Amygdala (tissue), 56 donors: ENCODE results near the gene FMN2.

ENCODE experiments used
- DNase-seq, 56 donors: peaks; one replicate each; lab custom pipeline; 2025; lab: John Stamatoyannopoulos, UW

The FMN2 gene

DNA sequence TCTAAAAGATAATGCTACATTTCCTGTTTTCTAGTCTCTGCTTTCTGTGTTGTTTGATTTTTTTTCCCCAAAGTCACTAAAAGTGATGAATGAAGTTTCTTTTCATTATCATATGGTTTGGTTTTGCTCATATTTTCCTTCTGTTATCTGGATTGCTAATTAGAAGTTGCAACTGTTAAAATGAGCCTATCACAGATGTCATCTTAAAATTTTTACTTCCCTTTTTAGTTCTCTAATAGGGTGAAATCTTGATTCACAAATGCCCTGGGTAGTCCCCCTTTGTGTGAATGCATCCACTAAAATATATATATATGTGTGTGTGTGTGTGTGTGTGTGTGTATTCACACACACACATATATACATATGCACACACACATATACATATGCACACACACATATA lies 376.2 kb downstream of the FMN2 start:
- no peak for DNase-seq

DNA sequence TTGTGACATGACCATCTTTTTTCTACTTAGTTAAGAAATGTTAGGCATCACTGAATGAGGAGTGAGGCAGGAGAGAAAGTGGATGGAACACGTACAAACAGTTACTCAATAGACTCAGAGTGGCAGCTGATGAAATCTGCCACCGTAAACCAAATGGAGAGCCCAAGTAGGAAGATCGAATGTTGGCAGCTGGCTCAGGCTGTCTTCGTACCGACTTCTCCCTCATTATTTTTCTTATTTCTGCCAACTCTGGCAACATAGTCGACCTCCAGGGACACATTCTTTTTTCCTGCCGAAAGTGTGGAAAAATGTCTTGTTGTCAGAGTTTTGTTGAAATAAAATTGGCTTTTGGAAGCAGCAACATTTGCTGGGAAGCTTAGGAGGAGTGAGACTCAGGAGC lies 377.0 kb downstream of the FMN2 start:
- DNase-seq: peak in 1 of 56 donors; percentile 9

DNA sequence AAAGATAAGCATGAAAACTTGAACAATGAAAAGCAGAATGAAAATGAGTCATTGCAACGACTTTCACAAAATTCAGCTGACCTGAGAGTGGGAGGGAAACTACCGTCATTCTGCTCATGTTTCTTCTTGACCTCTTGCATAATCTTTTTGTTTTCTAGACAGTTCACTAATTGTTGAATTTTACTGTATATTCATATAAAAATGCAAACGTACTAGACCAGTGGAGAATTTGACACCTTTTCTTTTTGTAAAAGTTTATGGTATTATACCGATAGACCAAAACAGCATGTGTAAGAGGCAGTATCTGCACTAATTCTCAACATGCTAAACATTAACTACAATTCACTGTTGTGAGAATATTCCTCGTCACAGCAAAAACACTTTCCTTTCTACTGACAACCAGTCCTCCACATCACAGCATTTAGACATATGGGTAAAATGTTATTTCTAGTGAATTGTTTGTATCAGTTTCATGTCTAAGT lies 382.5 kb downstream of the FMN2 start:
- no peak for DNase-seq

DNA sequence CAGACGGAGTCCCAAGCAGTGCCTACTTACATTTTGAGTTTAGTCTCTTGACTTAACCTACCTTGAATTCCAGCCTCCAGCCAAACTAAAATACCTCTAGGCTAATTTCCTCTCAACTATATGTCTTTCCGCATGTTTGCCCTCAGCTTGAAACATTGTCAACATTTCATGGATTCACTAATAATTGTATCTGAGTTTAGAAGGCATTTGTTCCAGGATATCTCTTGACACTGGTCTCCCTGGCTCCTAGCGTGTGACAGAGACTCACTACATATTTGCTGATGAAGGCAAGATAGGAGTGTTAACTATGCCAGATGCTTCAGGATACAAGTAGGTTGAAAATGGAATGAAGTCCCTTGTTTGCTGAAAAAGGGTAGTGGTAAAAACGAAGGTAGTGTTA lies 384.1 kb downstream of the FMN2 start:
- no peak for DNase-seq

DNA sequence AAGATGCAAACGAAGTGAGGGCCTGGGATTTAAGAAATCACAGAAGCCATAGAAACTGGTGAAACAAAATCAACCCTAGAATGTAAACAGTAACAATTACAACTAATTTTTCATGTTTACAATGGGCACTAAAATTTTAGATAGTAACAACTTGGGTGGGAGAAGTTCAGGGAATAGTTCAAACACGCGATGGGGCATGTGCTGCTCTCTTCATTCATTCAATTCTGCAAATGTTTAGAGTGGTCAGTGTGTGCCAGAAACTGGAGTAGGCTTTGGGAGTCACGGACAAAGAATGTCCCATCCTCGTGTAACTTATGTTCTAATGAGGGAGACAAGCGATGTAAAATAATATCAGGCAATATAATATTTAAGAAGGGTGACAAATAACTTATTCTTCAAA lies 386.9 kb downstream of the FMN2 start:
- no peak for DNase-seq

DNA sequence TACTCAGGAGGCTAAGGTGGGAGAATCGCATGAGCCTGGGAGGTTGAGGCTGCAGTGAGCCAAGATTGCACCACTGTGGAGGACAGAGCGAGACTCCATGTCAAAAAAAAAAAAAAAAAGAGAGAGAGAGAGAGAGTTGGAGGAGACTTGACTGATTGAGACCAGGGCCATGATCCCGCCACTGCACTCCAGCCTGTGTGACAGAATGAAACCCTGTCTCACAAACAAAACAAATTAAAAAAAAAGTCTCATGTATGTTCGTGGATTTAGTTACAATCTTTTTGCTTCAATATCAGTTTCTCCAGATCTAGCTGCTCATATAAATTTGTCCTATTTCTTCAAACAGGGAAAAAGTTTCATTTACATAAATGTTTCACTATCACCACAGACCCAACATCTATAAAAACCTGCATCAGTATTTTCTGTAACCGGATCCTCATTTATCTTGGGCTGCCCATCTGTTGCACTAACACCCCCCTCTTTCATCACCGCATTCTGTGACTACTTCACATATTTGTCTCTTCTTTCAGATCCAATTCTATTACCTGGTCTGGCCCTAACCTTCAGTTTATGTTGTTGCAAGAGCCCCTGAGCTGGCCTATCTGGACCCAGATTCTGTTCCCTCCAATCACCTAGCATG lies 393.2 kb downstream of the FMN2 start:
- DNase-seq: no peak

DNA sequence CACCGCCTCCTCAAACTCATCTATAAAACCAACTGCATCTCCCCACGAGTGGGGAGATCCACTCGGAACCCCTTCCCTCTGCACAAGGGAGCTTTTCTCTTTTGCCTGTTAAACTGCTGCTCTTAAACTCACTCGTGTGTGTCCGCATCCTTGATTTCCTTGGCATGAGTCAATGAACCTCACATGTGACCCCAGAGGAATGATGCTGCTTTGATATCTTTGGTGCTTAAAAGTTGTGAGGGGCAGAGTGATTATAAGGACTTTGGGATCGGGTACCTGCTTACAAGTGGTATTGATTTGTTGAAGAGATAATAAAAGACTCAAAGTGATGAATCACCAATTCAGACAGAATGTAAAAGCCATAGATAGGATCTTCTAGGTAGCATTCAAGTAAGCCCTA lies 394.9 kb downstream of the FMN2 start:
- DNase-seq: no peak

DNA sequence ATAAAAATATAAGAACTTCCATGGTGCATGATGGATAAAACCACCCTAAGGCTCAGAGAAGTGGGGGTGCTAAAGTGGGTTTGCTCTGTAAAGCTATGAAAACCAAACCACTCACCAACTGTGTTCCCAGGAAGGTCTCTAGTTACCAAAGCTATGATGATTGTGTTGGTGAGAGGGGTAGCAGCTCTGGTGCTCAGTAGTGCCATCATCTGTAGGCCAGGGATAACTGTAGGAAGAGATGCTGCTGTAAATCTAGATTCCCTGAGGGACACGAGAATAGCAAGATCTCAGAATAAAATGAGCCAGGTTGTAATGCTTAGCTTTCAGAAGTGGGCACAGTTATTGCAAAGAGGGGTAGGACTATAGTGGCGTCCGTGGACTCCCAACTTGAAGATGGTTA lies 395.8 kb downstream of the FMN2 start:
- no peak for DNase-seq

DNA sequence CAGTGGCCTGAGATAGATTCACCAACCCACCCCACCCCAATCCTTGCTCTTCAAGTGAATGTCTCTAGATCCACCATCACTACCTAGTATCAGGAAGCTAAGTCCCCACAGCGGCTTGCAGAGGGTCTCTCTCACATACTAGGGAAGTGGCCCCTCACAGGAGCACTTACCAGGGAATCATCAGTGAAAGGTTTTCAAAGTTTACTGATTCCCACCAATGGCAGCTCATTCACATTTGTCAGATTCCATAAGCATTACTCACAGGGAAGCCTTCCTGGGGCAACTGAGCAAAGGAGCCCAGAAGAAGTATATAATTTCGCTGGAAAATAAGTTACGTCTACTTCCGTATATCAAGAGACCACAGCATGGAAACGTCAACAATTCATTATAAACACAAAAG lies 399.5 kb downstream of the FMN2 start:
- no peak for DNase-seq

DNA sequence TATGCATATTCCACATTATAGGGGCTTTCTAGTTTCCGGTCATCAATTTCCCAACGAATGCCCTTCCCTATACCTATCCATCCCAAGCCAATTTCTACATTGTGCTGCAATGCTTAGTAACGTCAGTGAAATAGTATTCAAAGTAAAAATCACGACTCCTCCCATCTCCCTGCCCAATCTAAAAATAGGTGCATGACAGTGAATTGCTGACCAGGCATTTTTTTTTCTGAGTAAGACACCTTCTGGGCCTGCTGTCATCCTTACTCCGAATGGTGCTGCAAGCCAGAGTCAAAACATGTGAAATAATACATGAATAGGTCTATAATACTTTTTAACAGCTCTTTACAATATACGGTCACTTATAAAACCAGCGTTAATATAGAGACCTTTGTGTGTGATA lies 400.1 kb downstream of the FMN2 start:
- no peak for DNase-seq

DNA sequence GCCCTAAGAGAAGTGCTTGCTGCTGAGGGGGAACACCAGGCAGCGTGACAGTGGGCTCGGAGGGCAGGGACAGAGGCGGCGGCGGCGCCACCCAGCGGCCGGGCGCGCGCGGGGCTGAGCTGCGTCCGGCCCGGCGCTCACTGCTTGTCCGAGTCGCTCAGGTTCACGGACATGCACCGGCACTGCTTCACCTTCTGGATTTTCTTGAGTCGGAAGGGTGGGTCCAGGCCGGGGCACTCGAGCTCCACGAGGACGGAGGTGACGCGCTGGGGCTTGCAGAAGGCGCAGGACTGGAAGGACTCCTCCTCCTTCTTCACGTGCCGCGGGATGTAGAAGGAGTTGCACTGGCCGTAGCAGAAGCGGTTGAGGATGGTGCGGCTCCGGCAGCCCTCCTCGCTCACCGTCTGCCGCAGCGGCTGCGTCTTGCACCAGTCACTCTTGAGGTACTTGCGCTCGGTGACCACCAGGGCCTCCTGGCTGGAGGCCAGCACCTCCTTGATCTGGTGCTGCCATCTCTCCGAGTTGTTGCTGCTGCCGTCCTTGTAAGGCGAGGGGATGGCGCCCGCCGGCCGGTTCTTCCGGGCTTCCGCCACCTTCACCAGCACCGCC lies 401.3 kb downstream of the FMN2 start:
- DNase-seq: peak in 4 of 56 donors; percentile 3 to 30 (median 12)

DNA sequence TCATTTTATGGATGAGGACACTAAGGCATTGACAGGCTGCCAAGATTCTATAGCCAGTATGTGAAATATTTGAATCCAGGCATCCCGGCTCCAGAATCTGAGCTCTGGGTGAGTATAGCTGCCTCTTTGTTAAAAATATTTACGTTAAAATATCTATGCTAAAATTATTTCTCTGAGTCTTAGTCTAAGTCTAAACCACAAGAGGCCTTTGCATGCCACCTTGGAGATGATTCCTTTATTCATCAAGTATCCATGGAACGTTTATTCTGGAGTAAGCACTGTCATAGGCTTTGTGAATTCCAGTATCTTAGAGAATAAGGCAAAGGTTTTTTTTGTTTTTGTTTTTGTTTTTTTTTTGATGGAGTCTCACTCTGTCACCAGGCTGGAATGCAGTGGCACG lies 403.9 kb downstream of the FMN2 start:
- no peak for DNase-seq

DNA sequence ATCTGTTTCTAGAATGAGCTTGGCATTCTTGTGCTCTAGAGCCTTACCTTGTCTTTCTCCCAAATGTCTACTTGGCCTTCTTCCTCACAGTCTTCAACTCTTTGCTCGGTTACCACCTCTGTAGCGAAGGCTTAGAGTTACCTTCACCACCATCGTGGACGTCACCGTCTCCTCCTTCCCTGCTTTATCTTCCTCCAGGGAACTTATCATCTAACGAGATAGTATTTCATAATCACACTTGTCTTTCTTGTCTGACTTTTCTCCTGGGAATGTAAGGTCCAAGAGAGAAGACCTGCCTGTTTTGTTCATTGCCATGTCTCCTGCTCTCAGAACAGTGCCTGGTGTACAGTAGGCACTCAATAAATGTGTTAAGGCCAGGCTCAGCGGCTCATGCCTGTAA lies 404.7 kb downstream of the FMN2 start:
- no peak for DNase-seq

DNA sequence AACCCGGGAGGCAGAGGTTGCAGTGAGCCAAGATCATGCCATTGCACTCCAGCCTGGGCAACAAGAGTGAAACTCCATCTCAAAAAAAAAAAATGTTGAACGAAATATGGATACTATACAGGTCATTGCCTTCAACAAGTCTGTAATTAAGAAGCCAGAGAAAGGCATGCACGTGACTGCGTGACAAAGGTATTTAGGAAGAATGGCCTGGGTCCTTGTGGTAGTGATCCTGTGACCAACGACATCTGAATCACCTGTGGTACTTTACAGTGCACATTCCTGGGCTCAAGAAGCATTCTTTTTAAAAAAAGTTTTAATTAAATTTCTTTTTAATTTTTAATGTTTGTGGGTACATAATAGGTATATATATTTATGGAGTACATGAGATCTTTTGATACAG lies 405.3 kb downstream of the FMN2 start:
- DNase-seq: no peak

DNA sequence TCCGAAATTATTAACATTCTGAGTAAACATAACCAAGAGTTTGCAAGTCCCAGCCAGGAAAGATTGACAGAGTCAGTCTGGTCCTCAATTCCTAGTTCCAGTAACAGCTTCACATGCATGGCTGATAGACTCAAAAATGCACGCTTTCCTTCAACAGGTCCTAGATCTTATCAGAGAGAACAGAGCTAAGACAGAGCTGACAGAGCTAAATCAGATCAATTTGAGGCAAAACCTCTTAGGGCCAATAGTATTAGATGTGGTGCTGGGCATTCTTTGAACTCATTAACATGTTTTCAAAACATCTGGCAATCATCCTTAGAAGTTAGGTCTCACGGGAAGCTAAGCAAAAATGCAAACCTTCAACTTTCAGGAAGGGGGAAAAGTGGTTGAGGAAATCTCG lies 406.2 kb downstream of the FMN2 start:
- DNase-seq: no peak

DNA sequence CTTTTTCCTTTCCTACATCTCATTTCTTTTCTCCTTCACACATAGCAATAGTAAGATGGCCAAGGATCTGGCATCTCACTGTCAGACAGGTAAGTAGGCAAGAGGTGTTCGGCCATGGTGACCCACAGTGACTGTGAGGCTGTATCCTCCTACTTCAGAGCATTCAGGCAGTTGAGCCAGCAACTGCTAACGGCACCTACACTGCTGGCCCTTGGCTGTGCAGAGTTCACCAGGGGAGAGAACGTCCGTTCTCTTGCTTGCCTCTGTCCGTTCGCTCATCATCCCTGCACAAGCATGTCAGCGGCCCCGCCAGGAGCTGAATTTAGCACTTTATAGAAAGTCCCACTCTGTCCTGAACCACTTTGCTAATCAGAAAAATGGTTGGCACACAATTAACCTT lies 406.7 kb downstream of the FMN2 start:
- no peak for DNase-seq

DNA sequence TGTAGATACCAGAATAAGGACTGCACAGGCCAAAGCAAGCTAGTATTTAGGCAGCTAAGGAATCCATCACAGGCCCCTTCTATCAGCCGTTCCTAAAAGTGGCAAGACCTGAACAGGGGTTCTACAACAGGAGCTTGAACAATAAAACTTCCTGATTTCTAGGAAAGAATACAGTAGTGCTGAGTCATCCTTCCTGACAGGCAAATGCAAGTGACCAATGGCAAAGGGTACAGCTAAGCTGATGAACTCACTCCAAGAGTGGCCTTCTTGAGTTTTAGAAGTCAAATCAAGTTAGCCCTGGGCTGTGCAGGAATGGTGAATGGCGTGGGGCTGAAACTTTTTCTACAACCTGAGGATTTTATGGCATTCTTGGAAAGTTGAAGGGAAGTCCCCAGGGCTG lies 407.3 kb downstream of the FMN2 start:
- DNase-seq: no peak

DNA sequence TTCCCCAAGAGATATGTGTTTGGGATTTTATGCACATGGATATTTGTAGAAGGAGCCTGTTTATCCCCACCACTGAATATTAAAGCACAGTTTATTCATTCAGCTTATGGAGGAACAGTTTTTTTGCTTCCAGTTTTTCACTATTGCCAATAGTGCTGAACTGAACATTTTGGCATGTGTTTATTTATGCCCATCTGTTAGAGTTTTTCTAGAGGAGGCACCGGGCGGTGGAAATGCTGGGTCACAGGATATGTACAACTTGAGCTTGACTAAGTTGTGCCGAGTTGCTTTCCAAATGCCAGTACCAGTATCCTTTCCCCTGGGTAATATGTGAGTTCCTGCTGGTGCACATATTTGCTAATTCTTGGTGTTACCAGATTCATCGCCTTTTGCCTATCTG lies 409.0 kb downstream of the FMN2 start:
- DNase-seq: no peak

DNA sequence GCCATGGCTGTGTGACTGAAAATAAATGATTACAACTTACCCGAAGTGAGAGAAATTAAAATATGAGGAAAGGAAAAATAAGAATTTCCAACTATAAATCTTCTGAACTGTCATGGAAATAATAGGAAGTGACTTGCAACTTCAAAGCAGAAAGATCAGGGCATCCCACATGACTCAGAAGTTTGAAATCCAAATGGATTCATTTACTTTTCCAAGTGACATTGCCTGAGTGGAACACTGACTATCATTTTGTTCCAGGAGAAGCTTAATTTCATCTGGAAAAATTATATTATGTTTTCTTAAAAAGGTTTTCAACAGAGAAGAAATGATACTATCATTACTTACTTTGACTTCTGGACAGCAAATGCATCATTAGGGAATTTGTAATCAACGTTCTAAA lies 409.4 kb downstream of the FMN2 start:
- no peak for DNase-seq

DNA sequence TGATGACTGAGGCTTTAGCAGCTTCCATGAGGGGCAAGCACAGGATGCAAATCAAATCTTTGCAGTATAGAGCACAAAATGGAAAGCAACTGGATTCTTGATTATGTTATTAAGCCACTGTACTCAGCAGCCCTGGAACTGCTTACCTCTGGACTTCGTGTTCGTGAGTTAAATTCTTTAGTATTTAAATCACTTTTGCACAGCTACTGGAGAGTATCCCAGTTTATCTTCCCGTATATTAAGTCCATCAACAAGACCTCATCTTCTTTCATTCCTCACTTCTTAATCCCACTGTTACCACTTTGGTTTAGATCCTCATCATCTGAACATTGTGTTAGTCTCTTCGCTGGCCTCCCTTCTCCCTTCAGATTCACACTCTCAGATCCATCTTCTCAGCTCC lies 411.4 kb downstream of the FMN2 start:
- no peak for DNase-seq

DNA sequence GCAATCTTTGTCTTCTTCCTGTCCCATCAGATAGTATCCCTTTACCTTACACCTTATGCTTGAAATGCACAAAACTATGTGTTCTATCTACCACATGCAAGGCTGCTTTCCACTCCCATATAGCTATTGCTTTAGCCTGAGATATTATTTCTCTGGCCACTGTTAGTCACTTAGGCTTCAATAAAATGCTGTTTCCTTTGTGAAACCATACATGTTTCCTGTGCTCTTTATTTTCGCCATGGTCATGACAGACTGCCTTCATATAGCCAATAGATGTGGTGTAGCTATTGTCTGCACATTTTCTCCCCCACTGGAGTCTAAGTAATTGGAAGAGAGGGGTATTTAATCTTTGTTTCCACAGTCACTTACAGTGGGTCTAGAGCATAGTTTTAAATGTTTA lies 411.9 kb downstream of the FMN2 start:
- DNase-seq: no peak

DNA sequence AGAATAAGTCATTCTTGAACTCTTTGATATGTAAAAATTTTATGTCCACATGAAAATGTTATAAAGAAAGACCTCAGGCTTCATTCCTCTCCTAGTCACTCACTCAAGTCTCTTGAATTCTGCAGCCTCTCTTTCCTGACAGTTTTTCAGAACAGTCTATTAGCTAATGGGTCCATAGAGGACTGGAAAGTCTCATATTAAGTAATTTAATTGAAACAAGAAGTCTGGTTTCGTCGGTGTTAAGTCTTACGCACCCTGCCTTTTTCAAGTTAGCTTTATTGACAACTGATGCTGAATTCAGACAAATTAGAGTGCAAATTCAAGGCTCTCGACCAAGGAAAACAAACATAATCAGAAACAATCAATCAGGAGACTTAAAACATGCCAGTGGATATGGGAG lies 414.5 kb downstream of the FMN2 start:
- DNase-seq: no peak

DNA sequence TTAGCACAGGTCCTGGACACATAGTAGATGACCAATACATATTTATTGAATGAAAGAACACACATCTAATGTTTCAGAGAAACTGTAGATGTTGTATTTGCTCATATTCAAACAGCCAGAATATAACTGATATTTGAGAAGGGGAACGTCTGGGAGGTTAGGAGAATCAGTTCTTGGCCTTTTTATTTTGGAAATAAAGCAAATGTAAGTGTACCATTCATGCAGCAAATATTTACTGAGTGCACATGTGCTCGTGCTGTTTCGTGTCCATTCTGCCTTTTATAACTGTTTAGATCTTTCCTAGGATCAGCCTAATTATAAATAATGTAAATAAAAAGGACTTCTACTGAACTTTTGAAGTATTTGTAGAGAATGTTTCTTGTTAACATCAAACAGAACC lies 416.5 kb downstream of the FMN2 start:
- DNase-seq: no peak
